GM19463 (cell line): Measurements from ENCODE around the gene BTNL2.

Experiments
- ATAC-seq: cut with Tn5 transposase; IDR thresholded peaks from one replicate; pipeline ENCODE4 v1.9.1; 2021; ENCODE audit warnings: mild to moderate bottlenecking, moderate library complexity; ENCODE audit not compliant: unreplicated experiment

The BTNL2 gene

GRCh38 chr6:32415521-32416019 is 8.6 kb upstream of the BTNL2 start:
- no peak for ATAC-seq

DNA sequence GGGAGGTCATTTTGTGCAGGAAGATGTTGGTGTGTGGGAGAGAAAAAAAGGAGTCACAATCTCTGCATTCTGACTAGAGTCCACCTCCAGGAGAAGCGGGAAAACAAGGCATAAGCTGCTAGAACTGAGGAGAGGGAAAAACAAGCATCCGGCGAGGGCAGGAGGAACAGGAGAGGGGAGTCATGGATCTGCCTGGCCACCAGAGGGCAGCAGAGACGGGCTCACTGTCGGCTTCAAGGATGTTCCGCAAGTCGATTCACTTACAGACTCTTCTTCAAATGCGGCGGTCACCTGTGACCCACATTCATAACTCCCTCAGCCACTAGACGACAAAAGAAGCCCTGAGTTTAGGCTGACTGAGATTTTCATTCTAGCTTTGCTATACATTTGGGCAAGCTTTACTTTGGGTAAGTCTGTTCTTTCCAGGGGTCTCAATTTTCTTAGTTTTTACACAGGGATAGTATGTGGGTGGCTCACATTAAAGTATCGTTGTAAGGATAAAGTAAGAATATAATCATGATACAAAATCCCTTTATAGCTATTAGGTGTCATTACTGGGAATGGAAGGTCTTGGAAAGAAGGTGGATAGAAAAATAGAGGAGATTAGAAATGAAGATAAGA is 6.6 kb upstream of the BTNL2 start:
- ATAC-seq = no peak

GRCh38 chr6:32411566-32412327 is 4.8 kb upstream of the BTNL2 start:
- no peak for ATAC-seq

DNA sequence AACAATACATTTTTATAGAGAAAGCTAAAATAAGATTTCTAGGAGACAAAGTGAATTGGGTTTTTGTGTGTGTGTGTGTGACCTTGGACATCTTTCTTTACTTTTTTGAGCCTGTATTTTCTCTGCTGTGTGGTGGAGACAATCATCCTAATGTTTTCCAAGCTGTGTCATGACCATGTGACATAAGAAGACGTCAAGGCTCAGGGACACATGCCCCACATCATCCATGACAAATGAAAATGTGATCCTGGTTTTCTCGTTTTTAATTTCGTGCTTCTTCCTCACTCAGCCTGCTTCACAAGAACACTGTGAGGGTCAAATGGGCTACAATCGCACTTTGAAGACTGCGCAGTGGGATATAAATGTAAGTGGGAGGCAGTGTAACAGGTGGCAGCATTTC is 3.9 kb upstream of the BTNL2 start:
- no peak for ATAC-seq

DNA sequence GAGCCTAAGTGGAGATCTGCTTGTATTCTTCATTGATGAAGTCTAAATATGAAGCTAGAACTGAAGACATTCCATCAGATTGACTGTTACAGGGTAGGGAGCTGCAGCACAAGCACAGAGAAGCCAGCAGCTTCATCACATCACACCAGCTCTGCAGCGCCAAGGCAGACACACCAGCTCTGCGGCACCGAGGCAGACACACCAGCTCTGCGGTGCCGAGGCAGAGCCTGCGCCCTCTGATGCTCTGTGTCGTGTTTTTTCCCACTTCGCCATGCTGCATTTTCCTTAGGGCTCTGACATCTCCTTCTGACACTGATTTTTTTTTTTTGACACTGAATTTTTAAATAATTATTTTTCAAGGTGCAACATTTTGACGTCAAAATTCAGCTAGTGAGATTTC is 784 bp downstream of the BTNL2 start:
- no peak for ATAC-seq

- ATAC-seq = no peak
Measured at GRCh38 chr6:32405656-32406055, 1.3 kb downstream of the BTNL2 start.

- ATAC-seq = no peak
Measured at GRCh38 chr6:32402812-32403211, 4.2 kb downstream of the BTNL2 start.

GRCh38 chr6:32401284-32401963 is 5.6 kb downstream of the BTNL2 start:
- ATAC-seq = no peak

DNA sequence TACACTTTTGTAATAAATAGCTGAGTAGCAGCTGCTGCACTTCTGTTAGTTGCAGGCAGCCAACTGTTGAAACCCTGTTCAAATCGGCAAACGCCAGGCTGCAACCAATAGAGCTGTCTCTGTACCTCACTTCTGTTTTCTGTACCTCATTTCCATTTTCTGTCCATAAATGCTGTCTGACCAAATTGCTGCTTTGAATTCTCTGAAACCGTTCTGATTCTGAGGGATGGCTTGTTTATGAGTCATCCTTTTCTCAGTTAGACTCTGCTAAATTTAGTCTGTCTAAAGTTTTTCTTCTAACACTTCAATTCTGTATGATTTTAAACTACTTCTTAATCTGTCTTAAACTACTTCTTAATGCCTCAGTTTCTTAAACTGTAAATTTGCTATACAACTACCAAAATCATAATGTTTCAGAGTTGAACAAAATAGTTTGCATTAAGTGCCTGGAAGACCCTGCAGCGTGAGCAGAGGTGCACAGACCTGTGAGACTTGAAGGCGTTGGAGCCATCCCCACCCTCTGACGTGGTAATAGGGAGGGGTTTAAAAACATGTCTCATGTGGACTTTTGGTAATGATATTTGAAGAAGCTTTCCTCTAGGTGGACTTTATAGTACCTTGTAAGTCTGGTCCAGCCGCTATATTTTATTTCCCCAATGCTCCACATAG is 9.6 kb downstream of the BTNL2 start:
- peak; percentile 82 for ATAC-seq

DNA sequence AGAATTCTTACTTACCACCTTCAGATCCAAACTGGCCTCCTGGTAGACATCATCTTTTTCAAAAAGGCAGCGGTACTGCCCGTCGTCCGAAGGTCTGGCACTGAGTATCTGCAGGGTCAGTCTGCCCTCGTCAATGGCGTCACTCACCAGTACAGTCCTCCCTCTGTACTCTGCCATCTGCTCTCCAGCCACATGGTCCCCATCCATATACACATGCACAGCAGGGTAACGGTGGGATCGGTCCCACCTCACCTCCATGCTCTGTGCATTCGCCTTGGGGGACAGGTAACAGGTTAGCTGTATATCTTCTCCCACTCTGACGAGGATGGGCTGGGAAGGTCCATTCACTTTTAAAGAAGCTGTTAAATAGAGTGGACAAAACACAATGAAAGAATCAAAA is 11.0 kb downstream of the BTNL2 start:
- ATAC-seq = no peak

- ATAC-seq = no peak
Measured at GRCh38 chr6:32393665-32394420, 13.1 kb downstream of the BTNL2 start.

- no peak for ATAC-seq
Measured at GRCh38 chr6:32391505-32391904, 15.5 kb downstream of the BTNL2 start.

- ATAC-seq = no peak
Measured at GRCh38 chr6:32387589-32388340, 19.2 kb downstream of the BTNL2 start.

DNA sequence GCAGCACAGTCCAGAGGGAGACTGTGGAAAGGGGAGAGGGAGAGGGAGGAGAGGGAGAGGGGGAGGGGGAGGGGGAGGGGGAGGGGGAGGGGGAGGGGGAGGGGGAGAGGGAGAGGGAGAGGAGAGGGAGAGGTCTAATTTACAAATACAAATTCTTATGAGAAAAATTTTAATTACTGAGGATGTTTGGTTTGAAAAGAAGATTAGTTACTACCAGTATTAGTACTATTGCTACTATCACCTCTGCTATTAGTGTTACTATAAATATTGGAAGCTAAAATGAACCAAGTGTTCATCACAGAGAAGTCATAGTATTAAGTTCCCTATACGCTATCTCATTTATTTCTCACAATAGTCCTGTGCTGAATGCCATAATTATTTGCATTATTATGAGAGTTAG is 20.9 kb downstream of the BTNL2 start:
- no peak for ATAC-seq

DNA sequence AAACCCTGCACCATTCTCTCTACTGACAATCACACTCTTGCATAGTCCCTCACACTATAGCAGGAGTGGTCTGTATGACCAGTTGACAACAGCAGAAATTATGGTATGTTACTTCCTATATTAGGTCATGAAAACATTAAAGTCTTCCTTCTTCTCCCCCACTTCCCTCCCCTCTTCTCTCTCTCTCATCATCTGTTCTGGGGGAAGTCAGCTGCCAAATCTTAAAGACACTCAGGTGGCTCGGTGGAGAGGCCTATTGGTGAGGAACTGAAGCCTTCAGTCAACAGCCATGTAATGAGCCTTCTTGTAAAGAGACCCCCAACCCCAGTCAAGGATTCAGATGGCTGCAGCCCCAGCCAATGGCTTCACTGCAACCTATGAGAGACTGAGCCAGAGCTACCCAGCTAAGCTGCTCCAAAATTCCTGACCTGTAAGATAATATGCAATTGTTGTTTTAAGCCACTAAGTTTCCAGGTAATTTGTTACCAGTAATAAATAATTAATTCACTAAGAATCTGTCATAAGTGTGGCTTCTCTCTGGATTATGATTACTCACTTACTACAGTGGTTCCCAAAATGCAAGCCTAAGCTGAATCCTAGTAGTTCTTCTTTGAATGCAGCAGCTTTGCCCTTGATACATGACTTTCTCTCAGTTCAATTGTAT is 24.1 kb downstream of the BTNL2 start:
- no peak for ATAC-seq

DNA sequence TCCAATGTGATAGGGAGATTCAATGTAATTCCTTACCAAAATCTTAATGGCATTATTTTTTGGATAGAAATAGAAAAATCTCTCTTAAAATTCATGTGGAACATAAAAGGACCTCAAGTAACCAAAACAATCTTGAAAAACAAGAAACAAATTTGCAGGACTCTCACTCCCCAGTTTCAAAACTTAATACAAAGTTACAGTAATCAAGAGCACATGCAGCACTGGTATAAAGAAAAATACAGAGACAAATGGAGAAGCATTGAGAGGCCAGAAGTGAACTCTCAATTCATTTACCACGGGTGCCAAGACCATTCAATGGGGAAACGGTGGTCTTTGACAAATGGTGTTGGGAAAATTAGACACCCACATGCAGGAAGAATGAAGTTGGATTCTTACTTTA is 27.4 kb downstream of the BTNL2 start:
- ATAC-seq = no peak

DNA sequence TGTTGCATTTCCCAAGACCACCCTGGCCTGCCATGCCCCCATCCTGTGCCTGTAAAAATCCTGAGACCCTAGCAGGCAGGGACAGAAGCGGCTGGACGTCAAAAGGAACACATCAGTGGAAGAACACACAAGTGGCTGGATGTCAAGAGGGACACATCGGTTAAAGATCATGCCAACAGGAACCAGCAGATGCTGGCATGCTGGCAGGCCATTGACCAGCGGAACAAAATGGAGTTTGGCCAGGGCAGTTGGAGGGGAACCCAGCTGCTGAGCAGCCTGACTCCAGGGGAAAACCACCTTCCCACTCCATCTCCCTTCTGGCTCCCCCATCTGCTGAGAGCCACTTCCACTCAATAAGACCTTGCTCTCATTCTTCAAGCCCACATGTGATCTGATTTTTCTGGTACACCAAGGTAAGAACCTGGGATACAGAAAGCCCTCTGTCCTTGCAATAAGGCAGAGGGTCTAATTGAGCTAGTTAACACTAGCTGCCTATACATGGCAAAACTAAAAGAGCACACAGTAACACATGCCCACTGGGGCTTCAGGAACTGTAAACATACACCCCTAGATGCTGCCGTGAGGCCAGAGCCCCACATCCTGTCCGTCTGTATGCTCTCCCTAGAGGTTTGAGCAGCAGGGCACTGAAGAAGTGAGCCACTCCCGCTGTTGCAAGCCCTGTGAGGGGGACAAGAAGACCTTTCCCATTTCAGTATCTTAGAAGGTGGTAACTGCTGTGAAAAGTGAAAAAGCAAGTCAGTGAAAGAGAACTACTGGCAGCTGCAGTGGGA is 31.0 kb downstream of the BTNL2 start:
- no peak for ATAC-seq

DNA sequence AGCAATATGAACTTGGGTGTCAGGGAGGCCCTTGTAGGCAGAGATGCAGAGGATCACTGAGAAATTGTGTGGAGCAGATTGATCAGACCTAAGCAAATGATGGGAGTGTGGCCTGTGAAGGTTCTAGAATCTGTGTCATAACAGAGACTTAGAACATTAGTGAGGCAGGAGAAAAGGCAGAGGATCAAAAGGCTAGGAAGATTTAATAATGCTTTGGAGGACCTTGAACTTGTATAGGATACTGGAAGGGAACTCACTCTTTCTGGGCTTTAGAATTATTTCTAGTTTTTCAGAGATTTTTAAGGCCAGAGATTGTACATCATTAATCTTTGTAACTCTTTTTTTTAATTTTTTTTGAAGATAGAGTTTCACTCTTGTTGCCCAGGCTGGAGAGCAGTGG is 35.2 kb downstream of the BTNL2 start, which contains the start of gene TSBP1:
Gene TSBP1, minus strand, starts transcription at position 101 of the 400 bp plus-strand sequence. CDS start 197 bp downstream, outside the sequence.
- no peak for ATAC-seq

GRCh38 chr6:32371229-32371628 is 35.8 kb downstream of the BTNL2 start:
- no peak for ATAC-seq
